Fibroblast of peridontal ligament (primary cell): ENCODE data around the gene TENM3.

Experiments
- DNase-seq: peaks from one replicate; pipeline ENCODE4 v3.0.0-alpha.2; 2010; ENCODE audit errors: extremely low read depth

The TENM3 gene

GRCh38 chr4:182776376-182777105 lies 533.3 kb downstream of the TENM3 start:
- peak; percentile 45 for DNase-seq

GRCh38 chr4:182778222-182778982 lies 535.2 kb downstream of the TENM3 start:
- DNase-seq, result no peak

GRCh38 chr4:182786991-182787390 lies 543.8 kb downstream of the TENM3 start:
- no peak for DNase-seq

- no peak for DNase-seq
These were observed 545.0 kb downstream of the TENM3 start for GRCh38 chr4:182788201-182788600.

- DNase-seq, result no peak
These were observed 546.3 kb downstream of the TENM3 start for GRCh38 chr4:182789529-182789928.

- no peak for DNase-seq
These were observed 552.4 kb downstream of the TENM3 start for GRCh38 chr4:182795446-182796238.

- no peak for DNase-seq
These were observed 556.5 kb downstream of the TENM3 start for GRCh38 chr4:182799515-182800215.

GRCh38 chr4:182800216-182800515 lies 557.0 kb downstream of the TENM3 start:
- DNase-seq, result no peak

- DNase-seq, result no peak
These were observed 558.4 kb downstream of the TENM3 start for GRCh38 chr4:182801636-182802035.

- DNase-seq, result no peak
These were observed 559.4 kb downstream of the TENM3 start for GRCh38 chr4:182802621-182803020.

- DNase-seq, result no peak
These were observed 560.0 kb downstream of the TENM3 start for GRCh38 chr4:182803235-182803634.

- DNase-seq, result no peak
These were observed 560.9 kb downstream of the TENM3 start for GRCh38 chr4:182804131-182804530.

GRCh38 chr4:182805321-182805720 lies 562.1 kb downstream of the TENM3 start:
- no peak for DNase-seq

- no peak for DNase-seq
These were observed 562.5 kb downstream of the TENM3 start for GRCh38 chr4:182805750-182806149.

GRCh38 chr4:182806259-182807252 lies 563.4 kb downstream of the TENM3 start:
- DNase-seq, result peak; percentile 61

GRCh38 chr4:182807346-182807745 lies 564.1 kb downstream of the TENM3 start:
- DNase-seq, result no peak

GRCh38 chr4:182807767-182808548 lies 564.8 kb downstream of the TENM3 start:
- DNase-seq, result no peak

- DNase-seq, result no peak
These were observed 565.6 kb downstream of the TENM3 start for GRCh38 chr4:182808673-182809416.

GRCh38 chr4:182809417-182810102 lies 566.4 kb downstream of the TENM3 start:
- DNase-seq, result no peak
